NCI-H2227 (cell line): Measurements from ENCODE around the gene BEGAIN.
A peak's percentile ranks its signal among the peaks of the same experiment; 100 is the strongest.

Experiments
- DNase-seq: peaks from one replicate; lab custom pipeline; 2025; ENCODE audit not compliant: unreplicated experiment; lab: John Stamatoyannopoulos, UW

BEGAIN gene

GRCh38 chr14:100570726-100571454 lies 16.3 kb downstream of the BEGAIN start:
- DNase-seq, result no peak

GRCh38 chr14:100569734-100570286 lies 17.4 kb downstream of the BEGAIN start:
- no peak for DNase-seq

GRCh38 chr14:100568998-100569733 lies 18.1 kb downstream of the BEGAIN start:
- DNase-seq, result no peak

GRCh38 chr14:100568164-100568997 lies 18.8 kb downstream of the BEGAIN start:
- no peak for DNase-seq

DNA sequence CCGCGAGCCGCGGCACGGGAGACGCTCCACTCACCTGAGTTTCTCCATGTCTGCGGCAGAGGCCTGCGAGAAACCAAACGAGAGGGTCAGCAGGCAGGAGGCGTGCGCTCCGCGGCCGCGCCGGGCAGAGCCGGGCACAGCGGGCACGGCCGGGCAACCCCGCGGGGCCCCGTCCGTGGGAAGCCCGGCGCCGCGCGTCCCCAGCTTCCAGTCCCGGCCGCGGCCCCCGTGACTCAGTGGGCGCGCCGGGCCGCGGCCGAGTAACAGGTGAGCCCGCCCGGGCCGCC lies 19.4 kb downstream of the BEGAIN start:
- no peak for DNase-seq

- no peak for DNase-seq
Observed at GRCh38 chr14:100567009-100567876, 20.0 kb downstream of the BEGAIN start.

DNA sequence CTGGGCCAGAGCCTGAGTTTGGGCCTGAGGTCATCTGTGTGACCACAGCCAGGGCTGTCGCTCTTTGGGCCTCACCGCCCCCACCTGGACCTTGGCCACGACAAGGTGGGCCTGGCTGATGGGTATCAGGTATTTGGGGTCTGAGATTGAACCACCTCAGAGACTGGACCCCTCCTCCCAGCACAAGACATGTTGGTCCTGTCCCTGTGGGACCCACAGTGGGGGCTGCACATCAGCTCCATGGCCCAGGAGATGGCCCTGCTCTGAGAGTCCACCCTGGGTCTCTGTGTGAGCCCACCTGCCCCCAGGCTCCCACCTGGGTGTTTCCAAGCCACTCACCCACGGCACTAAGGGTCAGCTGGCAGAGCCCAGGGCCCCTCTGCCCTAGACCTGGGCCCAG lies 20.6 kb downstream of the BEGAIN start:
- DNase-seq, result no peak

GRCh38 chr14:100566119-100566518 lies 21.1 kb downstream of the BEGAIN start:
- DNase-seq, result no peak

GRCh38 chr14:100565650-100566049 lies 21.6 kb downstream of the BEGAIN start:
- no peak for DNase-seq

- no peak for DNase-seq
Observed at GRCh38 chr14:100564512-100564911, 22.7 kb downstream of the BEGAIN start.

GRCh38 chr14:100562751-100563150 lies 24.5 kb downstream of the BEGAIN start:
- DNase-seq, result no peak

GRCh38 chr14:100561005-100561404 lies 26.2 kb downstream of the BEGAIN start:
- DNase-seq, result no peak

- DNase-seq, result no peak
Observed at GRCh38 chr14:100560471-100560870, 26.7 kb downstream of the BEGAIN start.

DNA sequence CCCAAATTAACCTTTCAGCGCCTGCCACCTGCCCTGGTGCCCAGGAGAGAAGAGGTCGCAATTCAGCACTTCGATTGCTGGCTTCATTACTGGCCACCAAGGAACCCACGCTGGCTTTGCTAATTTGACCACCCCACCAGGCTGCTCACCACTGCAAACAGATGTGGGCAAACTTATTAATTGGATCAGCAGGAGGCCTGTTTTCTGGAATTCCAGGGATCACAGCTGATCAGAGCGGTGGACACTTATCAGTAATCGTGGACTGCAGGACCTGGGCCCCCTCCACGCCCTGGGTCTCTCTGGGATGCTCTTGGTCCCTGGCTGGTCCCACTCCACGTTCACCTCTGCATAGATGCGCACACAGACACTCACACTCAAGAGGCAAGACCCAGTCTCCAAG lies 27.8 kb downstream of the BEGAIN start:
- DNase-seq, result no peak

- no peak for DNase-seq
Observed at GRCh38 chr14:100558966-100559365, 28.3 kb downstream of the BEGAIN start.

DNA sequence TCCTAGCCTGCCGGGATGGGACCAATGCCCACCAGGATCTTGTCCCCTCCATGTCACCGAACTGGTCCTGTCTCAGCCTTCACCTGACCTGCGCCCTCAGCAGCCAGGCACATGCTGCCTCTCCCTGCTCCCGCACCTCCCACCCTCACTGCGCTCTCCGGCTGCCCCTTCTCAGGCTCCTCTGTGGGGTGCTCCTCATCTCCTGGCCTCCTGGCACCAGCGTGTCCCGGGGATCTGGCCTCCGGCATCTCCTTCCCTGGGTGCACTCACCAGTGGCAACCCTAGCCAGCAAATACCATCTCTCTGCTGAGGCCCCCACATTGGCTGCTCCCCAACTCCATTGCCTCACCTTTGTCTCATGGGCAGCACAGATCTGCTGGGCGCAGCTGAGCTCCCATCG lies 29.0 kb downstream of the BEGAIN start:
- DNase-seq, result no peak

DNA sequence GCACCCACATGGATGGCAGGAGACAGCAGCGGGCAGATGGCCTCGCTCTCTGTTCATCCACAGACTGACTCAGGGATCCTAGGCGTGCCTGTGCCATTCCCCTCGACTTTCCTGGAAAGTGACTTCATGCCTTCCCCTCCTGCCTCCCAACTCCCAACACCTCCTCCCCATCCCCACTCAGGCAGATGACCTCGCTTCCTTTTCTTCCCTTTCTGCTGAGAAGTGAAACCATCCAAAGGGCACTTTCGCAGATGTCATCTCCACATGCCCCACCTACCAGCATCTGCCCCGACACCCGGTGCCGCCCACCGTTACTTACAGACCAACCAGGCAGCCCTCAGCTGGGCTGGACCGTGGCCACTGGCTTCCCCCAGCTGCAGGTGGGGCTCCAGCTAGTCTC lies 29.6 kb downstream of the BEGAIN start:
- DNase-seq, result peak; percentile 21

DNA sequence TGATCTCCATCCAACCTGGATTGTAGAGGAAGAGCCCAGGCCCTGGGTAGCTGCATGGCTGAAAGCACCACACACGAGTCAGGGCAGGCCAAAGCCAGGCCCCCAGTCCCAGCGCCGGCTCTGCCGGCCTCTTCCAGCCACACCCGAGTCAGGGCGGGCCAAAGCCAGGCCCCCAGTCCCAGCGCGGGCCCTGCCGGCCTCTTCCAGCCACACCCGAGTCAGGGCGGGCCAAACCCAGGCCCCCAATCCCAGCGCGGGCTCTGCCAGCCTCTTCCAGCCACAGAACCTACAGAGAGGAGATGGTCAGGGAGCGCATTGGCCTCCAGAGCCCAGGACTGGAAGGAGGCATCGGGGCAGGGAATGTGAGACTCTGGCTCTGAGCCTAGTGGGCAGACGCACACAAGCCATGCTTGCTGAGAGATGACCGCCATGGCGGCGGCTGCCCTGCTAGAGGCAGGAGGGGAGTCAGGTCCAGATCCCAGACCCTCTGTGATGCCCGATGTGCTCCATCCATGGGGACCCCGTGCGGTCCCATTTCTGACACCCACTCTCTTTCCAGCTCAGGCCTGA lies 30.2 kb downstream of the BEGAIN start:
- DNase-seq, result no peak

DNA sequence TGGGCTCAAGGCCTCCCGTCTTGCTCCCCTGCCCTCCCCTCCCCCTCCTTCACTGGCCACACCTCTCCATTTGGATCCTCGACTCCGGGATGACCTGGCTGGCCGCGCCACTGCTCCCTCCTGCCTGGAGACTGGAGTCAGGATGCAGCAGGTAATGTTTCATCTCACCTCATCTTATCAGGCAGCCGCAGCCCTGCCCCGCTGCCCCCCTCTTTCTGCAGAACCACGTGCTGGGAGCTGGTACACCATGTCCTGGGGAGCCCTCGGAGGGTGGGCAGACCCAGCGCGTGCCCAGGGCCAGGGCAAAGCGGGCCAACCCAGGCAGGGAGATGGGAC lies 31.1 kb downstream of the BEGAIN start:
- no peak for DNase-seq

DNA sequence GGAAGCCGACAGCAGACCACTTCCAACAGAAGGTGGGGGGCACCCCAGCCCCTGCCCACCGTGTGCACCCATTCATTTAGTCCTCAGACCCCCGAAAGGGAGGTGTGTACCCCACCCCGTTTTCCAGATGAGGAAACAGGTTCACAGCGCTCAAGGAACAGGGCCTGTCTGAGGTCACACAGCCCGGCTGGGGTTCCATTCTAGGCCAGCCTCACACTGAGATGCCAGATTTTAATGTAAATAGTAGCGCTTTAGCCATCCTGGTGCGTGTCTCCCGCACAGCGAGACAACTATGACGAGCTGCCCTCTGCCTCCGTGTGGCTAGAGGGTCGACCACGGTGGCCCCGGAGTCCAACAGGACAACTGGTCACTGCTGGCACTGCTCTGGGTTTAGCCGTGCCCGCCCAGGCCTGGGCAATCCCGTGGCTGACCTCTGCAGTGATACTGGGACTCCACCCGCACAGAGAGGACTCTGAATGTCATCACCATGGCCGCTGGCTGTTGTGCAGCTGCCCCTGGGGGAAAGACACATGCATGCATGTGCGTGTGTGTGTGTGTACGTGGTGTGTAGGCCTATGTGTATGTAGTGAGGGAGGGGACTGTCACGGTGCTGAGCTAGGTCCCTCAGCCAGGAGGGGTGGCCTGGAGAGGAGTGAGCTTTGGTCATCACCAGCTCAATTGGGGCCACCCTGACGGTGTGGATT lies 31.6 kb downstream of the BEGAIN start:
- DNase-seq, result no peak
